Liver (tissue), 3 donors: ENCODE results near the gene RECK.

Source experiments
- EGR1 ChIP-seq, 2 donors: IDR thresholded peaks; 2 replicates each; pipeline ENCODE4 v1.6.1; 2016 to 2018; ENCODE audit warnings: antibody characterized with exemption in 2 of 2, low read depth in 2 of 2
- GABPA ChIP-seq, 2 donors: IDR thresholded peaks in 1 of 2; conservative IDR thresholded peaks in 1 of 2; 2 replicates each; pipeline ENCODE4 v1.6.1; 2016; ENCODE audit warnings: antibody characterized with exemption in 2 of 2, mild to moderate bottlenecking in 1 of 2, moderate library complexity in 1 of 2
- HNF4A ChIP-seq, 2 donors: conservative IDR thresholded peaks; 2 replicates each; pipeline ENCODE4 v1.6.1; 2016; ENCODE audit warnings: antibody characterized with exemption in 2 of 2, mild to moderate bottlenecking in 2 of 2
- RAD21 ChIP-seq, 2 donors: IDR thresholded peaks; 2 replicates each; pipeline ENCODE4 v1.6.1; 2016; ENCODE audit warnings: antibody characterized with exemption in 2 of 2, mild to moderate bottlenecking in 2 of 2
- SP1 ChIP-seq: IDR thresholded peaks from 2 replicates; pipeline ENCODE4 v1.6.1; 2018; ENCODE audit warnings: antibody characterized with exemption, mild to moderate bottlenecking
- TAF1 ChIP-seq: conservative IDR thresholded peaks from 2 replicates; pipeline ENCODE4 v1.6.1; 2016; ENCODE audit warnings: antibody characterized with exemption, mild to moderate bottlenecking
- YY1 ChIP-seq: IDR thresholded peaks from 2 replicates; pipeline ENCODE4 v1.6.1; 2016; ENCODE audit warnings: antibody characterized with exemption, mild to moderate bottlenecking
- TF ChIP-seq, protein P1 (sequence below): fragments of 150-350 bp; IDR thresholded peaks from 2 replicates; pipeline ENCODE4 v1.5.1; 2017; ENCODE audit warnings: improper control_type of control experiment, low read depth, low read length; ENCODE audit not compliant: missing input control
- TF ChIP-seq, protein P2 (sequence below): IDR thresholded peaks from 2 replicates; pipeline ENCODE4 v1.6.1; 2016; ENCODE audit warnings: antibody characterized with exemption, mild to moderate bottlenecking
- TF ChIP-seq, protein P3 (sequence below): IDR thresholded peaks from 2 replicates; pipeline ENCODE4 v1.6.1; 2016; ENCODE audit warnings: antibody characterized with exemption
- donor health status: healthy.
- donor health status: healthy.

DNA sequence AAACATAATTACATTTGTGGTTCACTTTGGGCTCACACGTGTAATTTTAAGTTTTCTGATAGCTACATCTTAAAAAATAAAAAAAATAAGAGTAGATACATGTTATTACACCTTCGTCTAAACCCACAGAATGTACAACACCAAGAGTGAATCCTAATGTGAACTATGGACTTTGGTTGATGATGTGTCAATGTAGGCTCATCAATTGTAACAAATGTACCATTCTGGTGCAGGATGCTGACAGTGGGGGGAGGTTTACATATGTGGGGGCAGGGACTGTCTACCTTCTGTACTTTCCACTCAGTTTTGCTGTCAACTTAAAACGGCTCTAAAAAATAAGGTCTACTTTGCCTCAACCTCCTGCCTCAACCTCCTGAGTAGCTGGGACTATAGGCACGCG lies 2.5 kb upstream of the RECK start:
- TF ChIP-seq, protein P1, sequence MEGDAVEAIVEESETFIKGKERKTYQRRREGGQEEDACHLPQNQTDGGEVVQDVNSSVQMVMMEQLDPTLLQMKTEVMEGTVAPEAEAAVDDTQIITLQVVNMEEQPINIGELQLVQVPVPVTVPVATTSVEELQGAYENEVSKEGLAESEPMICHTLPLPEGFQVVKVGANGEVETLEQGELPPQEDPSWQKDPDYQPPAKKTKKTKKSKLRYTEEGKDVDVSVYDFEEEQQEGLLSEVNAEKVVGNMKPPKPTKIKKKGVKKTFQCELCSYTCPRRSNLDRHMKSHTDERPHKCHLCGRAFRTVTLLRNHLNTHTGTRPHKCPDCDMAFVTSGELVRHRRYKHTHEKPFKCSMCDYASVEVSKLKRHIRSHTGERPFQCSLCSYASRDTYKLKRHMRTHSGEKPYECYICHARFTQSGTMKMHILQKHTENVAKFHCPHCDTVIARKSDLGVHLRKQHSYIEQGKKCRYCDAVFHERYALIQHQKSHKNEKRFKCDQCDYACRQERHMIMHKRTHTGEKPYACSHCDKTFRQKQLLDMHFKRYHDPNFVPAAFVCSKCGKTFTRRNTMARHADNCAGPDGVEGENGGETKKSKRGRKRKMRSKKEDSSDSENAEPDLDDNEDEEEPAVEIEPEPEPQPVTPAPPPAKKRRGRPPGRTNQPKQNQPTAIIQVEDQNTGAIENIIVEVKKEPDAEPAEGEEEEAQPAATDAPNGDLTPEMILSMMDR: no peak
- TF ChIP-seq, protein P2, sequence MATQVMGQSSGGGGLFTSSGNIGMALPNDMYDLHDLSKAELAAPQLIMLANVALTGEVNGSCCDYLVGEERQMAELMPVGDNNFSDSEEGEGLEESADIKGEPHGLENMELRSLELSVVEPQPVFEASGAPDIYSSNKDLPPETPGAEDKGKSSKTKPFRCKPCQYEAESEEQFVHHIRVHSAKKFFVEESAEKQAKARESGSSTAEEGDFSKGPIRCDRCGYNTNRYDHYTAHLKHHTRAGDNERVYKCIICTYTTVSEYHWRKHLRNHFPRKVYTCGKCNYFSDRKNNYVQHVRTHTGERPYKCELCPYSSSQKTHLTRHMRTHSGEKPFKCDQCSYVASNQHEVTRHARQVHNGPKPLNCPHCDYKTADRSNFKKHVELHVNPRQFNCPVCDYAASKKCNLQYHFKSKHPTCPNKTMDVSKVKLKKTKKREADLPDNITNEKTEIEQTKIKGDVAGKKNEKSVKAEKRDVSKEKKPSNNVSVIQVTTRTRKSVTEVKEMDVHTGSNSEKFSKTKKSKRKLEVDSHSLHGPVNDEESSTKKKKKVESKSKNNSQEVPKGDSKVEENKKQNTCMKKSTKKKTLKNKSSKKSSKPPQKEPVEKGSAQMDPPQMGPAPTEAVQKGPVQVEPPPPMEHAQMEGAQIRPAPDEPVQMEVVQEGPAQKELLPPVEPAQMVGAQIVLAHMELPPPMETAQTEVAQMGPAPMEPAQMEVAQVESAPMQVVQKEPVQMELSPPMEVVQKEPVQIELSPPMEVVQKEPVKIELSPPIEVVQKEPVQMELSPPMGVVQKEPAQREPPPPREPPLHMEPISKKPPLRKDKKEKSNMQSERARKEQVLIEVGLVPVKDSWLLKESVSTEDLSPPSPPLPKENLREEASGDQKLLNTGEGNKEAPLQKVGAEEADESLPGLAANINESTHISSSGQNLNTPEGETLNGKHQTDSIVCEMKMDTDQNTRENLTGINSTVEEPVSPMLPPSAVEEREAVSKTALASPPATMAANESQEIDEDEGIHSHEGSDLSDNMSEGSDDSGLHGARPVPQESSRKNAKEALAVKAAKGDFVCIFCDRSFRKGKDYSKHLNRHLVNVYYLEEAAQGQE: no peak
- TF ChIP-seq, protein P3, sequence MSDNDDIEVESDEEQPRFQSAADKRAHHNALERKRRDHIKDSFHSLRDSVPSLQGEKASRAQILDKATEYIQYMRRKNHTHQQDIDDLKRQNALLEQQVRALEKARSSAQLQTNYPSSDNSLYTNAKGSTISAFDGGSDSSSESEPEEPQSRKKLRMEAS: no peak
- TF ChIP-seq RAD21 (IDR thresholded peaks at IDR 0.05) (no peak), YY1 (no peak), SP1 (peak; percentile 85), GABPA (IDR thresholded peaks at IDR 0.05 in 1 of 2, conservative IDR thresholded peaks at IDR 0.05 in 1 of 2) (no peak), TAF1 (no peak), EGR1 (IDR thresholded peaks at IDR 0.05; ENCODE audit: low read depth in 2 of 2) (no peak), HNF4A (conservative IDR thresholded peaks at IDR 0.05) (peak; percentile 88 to 92)
